SK-N-SH (cell line): ENCODE measurements around the gene HOMER2. TPM values are rescaled to one million over a fixed set of nuclear protein-coding genes. Genes with fewer than 3 reads are reported as not detected.

Experiments used
- CTCF ChIA-PET: fragments of 300-600, 350-600 bp; formaldehyde crosslinking; extraction: SDS; loops from one replicate; lab custom pipeline; 2021; lab: Yijun Ruan, JAX
- POLR2A ChIA-PET: fragments of 350-600 bp; sonication (Branson Sonifier 250); formaldehyde crosslinking; extraction: SDS; loops from one replicate; lab custom pipeline; 2020; ENCODE audit warnings: antibody characterized with exemption, inconsistent platforms; lab: Yijun Ruan, JAX
- DNase-seq: peaks from one replicate; pipeline ENCODE4 v3.0.0; 2012
- H2AFZ ChIP-seq: fragments of 200-600 bp; sonication (generic); 2 replicates; pipeline ENCODE4 v1.8.1; 2016; ENCODE audit warnings: antibody characterized with exemption, mild to moderate bottlenecking, low read depth
- H3F3A ChIP-seq: fragments of 200-600 bp; sonication (generic); replicated peaks from 2 replicates; pipeline ENCODE3; 2016; ENCODE audit warnings: antibody characterized with exemption, mild to moderate bottlenecking; ENCODE audit not compliant: insufficient read depth
- H3K27ac ChIP-seq, 2 experiments: fragments of 200-500 bp in 1 of 2; fragments of 200-600 bp in 1 of 2; sonication (Bioruptor generic) in 1 of 2; sonication (generic), shearing (Covaris generic) in 1 of 2; 2 replicates each; pipeline versions ENCODE4 v1.5.1 to v1.6.1; 2014 to 2016; ENCODE audit warnings: low read depth in 2 of 2, inconsistent platforms in 1 of 2, low read length in 1 of 2, mild to moderate bottlenecking in 1 of 2, mixed read lengths in 1 of 2
- H3K27me3 ChIP-seq: fragments of 200-600 bp; sonication (generic), shearing (Covaris generic); 2 replicates; pipeline ENCODE4 v1.6.1; 2016; ENCODE audit warnings: mixed run types; ENCODE audit not compliant: insufficient read depth
- H3K36me3 ChIP-seq, 2 experiments: fragments of 200-500 bp in 1 of 2; fragments of 200-600 bp in 1 of 2; sonication (Bioruptor generic) in 1 of 2; sonication (generic) in 1 of 2; replicated peaks in 1 of 2; 2 replicates each; pipeline versions ENCODE3 to v1.5.1; 2014 to 2016; ENCODE audit warnings: low read length in 1 of 2, mild to moderate bottlenecking in 1 of 2; ENCODE audit not compliant: insufficient read depth in 2 of 2, control insufficient read depth in 1 of 2
- H3K4me1 ChIP-seq, 2 experiments: fragments of 200-500 bp in 1 of 2; fragments of 200-600 bp in 1 of 2; sonication (Bioruptor generic) in 1 of 2; sonication (generic), shearing (Covaris generic) in 1 of 2; 2 replicates each; pipeline versions ENCODE4 v1.5.1 to v1.6.1; 2014 to 2016; ENCODE audit warnings: low read depth in 1 of 2, low read length in 1 of 2, mixed run types in 1 of 2; ENCODE audit not compliant: insufficient read depth in 2 of 2, control insufficient read depth in 1 of 2
- H3K4me2 ChIP-seq: fragments of 200-600 bp; sonication (generic), shearing (Covaris generic); 2 replicates; pipeline ENCODE4 v1.6.1; 2017; ENCODE audit warnings: mixed run types
- H3K4me3 ChIP-seq, 2 experiments: fragments of 200-500 bp in 1 of 2; fragments of 200-600 bp in 1 of 2; sonication (Bioruptor generic) in 1 of 2; sonication (generic), shearing (Covaris generic) in 1 of 2; 2 replicates each; pipeline versions ENCODE4 v1.5.1 to v1.8.1; 2014 to 2016; ENCODE audit warnings: low read depth in 2 of 2, inconsistent platforms in 1 of 2, low read length in 1 of 2, mild to moderate bottlenecking in 1 of 2, mixed read lengths in 1 of 2, moderate library complexity in 1 of 2
- H3K79me2 ChIP-seq: fragments of 200-600 bp; sonication (generic); 2 replicates; pipeline ENCODE4 v1.8.1; 2017; ENCODE audit warnings: mild to moderate bottlenecking; ENCODE audit not compliant: insufficient read depth
- H3K9ac ChIP-seq: fragments of 200-600 bp; sonication (generic); 2 replicates; pipeline ENCODE4 v1.6.1; 2017; ENCODE audit warnings: mixed run types
- H3K9me2 ChIP-seq: fragments of 200-600 bp; sonication (generic); 2 replicates; pipeline ENCODE4 v1.6.1; 2017; ENCODE audit warnings: mixed run types
- H3K9me3 ChIP-seq: fragments of 200-600 bp; sonication (generic); 2 replicates; pipeline ENCODE4 v1.6.1; 2017; ENCODE audit warnings: mixed run types, mild to moderate bottlenecking, moderate library complexity
- H4K20me1 ChIP-seq: fragments of 200-600 bp; sonication (generic); 2 replicates; pipeline ENCODE4 v1.6.1; 2017; ENCODE audit warnings: mild to moderate bottlenecking, mixed run types; ENCODE audit not compliant: insufficient read depth
- CTCF ChIP-seq: fragments of 200-600 bp; sonication (generic); IDR thresholded peaks from 2 replicates; pipeline ENCODE4 v1.6.1; 2017; ENCODE audit warnings: antibody characterized with exemption, mild to moderate bottlenecking, moderate library complexity
- MEF2A ChIP-seq: IDR thresholded peaks from 2 replicates; pipeline ENCODE4 v1.4.0; 2012; ENCODE audit warnings: low read depth, borderline replicate concordance
- POLR2AphosphoS5 ChIP-seq: IDR thresholded peaks from 2 replicates; pipeline ENCODE4 v1.6.1; 2012; ENCODE audit warnings: low read depth, low read length
- RAD21 ChIP-seq: IDR thresholded peaks from 2 replicates; pipeline ENCODE4 v1.6.1; 2012; ENCODE audit warnings: mild to moderate bottlenecking, low read length
- RCOR1 ChIP-seq: fragments of 150-350 bp; IDR thresholded peaks from 2 replicates; pipeline ENCODE4 v1.6.1; 2017; ENCODE audit warnings: antibody characterized with exemption, low read length
- SMC3 ChIP-seq: IDR thresholded peaks from 2 replicates; pipeline ENCODE4 v1.6.1; 2012; ENCODE audit warnings: low read depth, low read length, improper control_type of control experiment
- WGBS: methylation state at CpG from one replicate; pipeline ENCODE4 v1.1.6; 2017; ENCODE audit warnings: low lambda C conversion rate; 5-methylcytosine and 5-hydroxymethylcytosine counted together
- polyA plus RNA-seq, 3 experiments: library from polyadenylated mRNA; depleted of rRNA; stranded (reverse); fragments of >200 nt; gene quantifications; 2 replicates each; pipeline ENCODE4 v1.2.3, GENCODE V29; 2012
- TF ChIP-seq, protein P1 (sequence below): IDR thresholded peaks from 2 replicates; pipeline ENCODE4 v1.6.1; 2012; ENCODE audit warnings: mild to moderate bottlenecking, low read depth, low read length, moderate library complexity
- TF ChIP-seq, protein P2 (sequence below): fragments of 150-350 bp; IDR thresholded peaks from 2 replicates; pipeline ENCODE4 v1.6.1; 2017; ENCODE audit warnings: antibody characterized with exemption, low read length, low read depth, borderline replicate concordance
- TF ChIP-seq, protein P3 (sequence below): IDR thresholded peaks from 2 replicates; pipeline ENCODE4 v1.4.0; 2012; ENCODE audit warnings: low read depth, borderline replicate concordance

The HOMER2 gene
- polyA plus RNA-seq, 1 of the 3 experiments (the other 2 are of a cell fraction), result 7.3 TPM

DNA sequence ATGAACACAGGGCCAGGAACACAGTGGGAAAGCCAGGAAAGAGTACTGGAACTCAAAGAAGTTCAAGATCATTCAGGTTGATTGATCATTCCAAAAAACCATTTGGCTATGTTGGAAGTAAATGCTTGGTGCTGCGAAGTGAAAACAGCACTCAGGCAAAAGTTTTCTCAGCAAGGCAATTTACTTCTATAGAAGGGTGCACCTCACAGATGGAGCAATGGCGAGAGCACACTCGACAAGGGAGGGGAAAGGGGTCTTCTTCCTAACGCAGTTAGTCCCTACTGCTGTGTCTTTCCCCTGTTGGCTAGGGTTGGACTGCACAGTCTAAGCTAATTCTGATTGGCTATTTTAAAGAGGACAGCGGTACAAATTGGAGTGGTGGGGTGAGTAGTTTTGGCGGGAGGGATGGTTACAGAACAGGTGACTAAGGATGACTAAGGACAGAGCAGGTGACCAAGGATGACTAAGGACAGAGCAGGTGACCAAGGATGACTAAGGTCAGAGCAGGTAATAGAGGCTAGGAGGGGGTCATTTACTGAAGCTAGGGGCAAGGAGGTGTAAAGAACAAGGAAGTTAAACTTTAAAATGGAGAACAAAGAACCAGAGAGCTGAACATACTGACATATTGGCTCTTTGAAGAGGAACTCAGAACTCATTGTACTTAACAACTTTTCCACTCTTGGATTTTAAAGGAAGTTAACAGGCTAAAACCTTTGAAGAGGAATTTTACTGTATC, 43.3 kb downstream of the HOMER2 start:
- no peaks in the 10 kb centered on the region for H3K36me3 ChIP-seq
- ChIA-PET POLR2A (no interaction called here), CTCF (no interaction called here)
- TF ChIP-seq POLR2AphosphoS5, result no peak
- no peaks in the 10 kb centered on the region for H3K4me1 ChIP-seq
- no peaks in the 10 kb centered on the region for H3K79me2 ChIP-seq
- H3K9me3 ChIP-seq, result no peaks in the 10 kb centered on the region
- H3K4me2 ChIP-seq, result no peak overlapping the region
- DNase-seq, result no peak
- H2AFZ ChIP-seq, result no peak overlapping the region
- no peaks in the 10 kb centered on the region for H3K27me3 ChIP-seq
- H3F3A ChIP-seq, result no peaks in the 10 kb centered on the region
- H3K9me2 ChIP-seq, result no peaks in the 10 kb centered on the region
- no peak overlapping the region for H3K9ac ChIP-seq
- no peaks in the 10 kb centered on the region for H4K20me1 ChIP-seq
- WGBS, result 73% methylated on average over 6 of the region's 6 CpGs
- no peak overlapping the region for H3K27ac ChIP-seq
- no peak overlapping the region for H3K4me3 ChIP-seq

GRCh38 chr15:82907350-82907749, 45.2 kb downstream of the HOMER2 start:
- POLR2A ChIA-PET, result no interaction called here

More at GRCh38 chr15:82907350-82907749, 45.2 kb downstream of the HOMER2 start:
- no peak for DNase-seq
- Histone ChIP-seq H3K79me2 (no peaks in the 10 kb centered on the region), H3K27ac (no peak overlapping the region), H4K20me1 (no peaks in the 10 kb centered on the region), H2AFZ (no peak overlapping the region), H3K9me2 (no peaks in the 10 kb centered on the region), H3K36me3 (no peaks in the 10 kb centered on the region), H3F3A (no peaks in the 10 kb centered on the region), H3K9me3 (no peaks in the 10 kb centered on the region), H3K9ac (no peak overlapping the region), H3K4me2 (no peak overlapping the region), H3K4me3 (no peak overlapping the region), H3K4me1 (no peaks in the 10 kb centered on the region), H3K27me3 (no peaks in the 10 kb centered on the region)
- TF ChIP-seq CTCF (no peak), MEF2A (no peak), RAD21 (no peak), SMC3 (no peak), RCOR1 (no peak)
- TF ChIP-seq, protein P1, sequence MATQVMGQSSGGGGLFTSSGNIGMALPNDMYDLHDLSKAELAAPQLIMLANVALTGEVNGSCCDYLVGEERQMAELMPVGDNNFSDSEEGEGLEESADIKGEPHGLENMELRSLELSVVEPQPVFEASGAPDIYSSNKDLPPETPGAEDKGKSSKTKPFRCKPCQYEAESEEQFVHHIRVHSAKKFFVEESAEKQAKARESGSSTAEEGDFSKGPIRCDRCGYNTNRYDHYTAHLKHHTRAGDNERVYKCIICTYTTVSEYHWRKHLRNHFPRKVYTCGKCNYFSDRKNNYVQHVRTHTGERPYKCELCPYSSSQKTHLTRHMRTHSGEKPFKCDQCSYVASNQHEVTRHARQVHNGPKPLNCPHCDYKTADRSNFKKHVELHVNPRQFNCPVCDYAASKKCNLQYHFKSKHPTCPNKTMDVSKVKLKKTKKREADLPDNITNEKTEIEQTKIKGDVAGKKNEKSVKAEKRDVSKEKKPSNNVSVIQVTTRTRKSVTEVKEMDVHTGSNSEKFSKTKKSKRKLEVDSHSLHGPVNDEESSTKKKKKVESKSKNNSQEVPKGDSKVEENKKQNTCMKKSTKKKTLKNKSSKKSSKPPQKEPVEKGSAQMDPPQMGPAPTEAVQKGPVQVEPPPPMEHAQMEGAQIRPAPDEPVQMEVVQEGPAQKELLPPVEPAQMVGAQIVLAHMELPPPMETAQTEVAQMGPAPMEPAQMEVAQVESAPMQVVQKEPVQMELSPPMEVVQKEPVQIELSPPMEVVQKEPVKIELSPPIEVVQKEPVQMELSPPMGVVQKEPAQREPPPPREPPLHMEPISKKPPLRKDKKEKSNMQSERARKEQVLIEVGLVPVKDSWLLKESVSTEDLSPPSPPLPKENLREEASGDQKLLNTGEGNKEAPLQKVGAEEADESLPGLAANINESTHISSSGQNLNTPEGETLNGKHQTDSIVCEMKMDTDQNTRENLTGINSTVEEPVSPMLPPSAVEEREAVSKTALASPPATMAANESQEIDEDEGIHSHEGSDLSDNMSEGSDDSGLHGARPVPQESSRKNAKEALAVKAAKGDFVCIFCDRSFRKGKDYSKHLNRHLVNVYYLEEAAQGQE, result no peak
- TF ChIP-seq, protein P2, sequence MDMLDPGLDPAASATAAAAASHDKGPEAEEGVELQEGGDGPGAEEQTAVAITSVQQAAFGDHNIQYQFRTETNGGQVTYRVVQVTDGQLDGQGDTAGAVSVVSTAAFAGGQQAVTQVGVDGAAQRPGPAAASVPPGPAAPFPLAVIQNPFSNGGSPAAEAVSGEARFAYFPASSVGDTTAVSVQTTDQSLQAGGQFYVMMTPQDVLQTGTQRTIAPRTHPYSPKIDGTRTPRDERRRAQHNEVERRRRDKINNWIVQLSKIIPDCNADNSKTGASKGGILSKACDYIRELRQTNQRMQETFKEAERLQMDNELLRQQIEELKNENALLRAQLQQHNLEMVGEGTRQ, result no peak
- TF ChIP-seq, protein P3, sequence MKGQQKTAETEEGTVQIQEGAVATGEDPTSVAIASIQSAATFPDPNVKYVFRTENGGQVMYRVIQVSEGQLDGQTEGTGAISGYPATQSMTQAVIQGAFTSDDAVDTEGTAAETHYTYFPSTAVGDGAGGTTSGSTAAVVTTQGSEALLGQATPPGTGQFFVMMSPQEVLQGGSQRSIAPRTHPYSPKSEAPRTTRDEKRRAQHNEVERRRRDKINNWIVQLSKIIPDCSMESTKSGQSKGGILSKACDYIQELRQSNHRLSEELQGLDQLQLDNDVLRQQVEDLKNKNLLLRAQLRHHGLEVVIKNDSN, result no peak
- CTCF ChIA-PET, result no interaction called here
- 72% methylated on average over 1 of the region's 1 CpG for WGBS
